Right cardiac atrium (tissue), 5 donors: Measurements from ENCODE around the gene SLC36A1. TPM values are rescaled to one million over a fixed set of nuclear protein-coding genes. Genes with fewer than 3 reads are reported as not detected.
A peak's percentile ranks its signal among the peaks of the same experiment; 100 is the strongest.

ENCODE experiments used
- ATAC-seq, 2 donors: fragments of 200-7000 bp; cut with Tn5 transposase; one replicate each; pipeline versions ENCODE4 v1.8.0 to v1.9.1; 2020; ENCODE audit warnings: moderate library complexity in 2 of 2, mild to moderate bottlenecking in 1 of 2
- DNase-seq, 3 donors: peaks; one replicate each; pipeline ENCODE4 v3.0.0-alpha.2; 2020
- H3K27ac ChIP-seq: one replicate; pipeline ENCODE4 v1.5.1; 2013; ENCODE audit warnings: mild to moderate bottlenecking, low read length, control low read depth, moderate library complexity
- H3K27me3 ChIP-seq: one replicate; pipeline ENCODE4 v1.6.1; 2013; ENCODE audit not compliant: control insufficient read depth, insufficient read depth
- H3K4me1 ChIP-seq: one replicate; pipeline ENCODE4 v1.6.1; 2013; ENCODE audit warnings: low read length; ENCODE audit not compliant: control insufficient read depth, insufficient read depth
- H3K4me3 ChIP-seq: one replicate; pipeline ENCODE4 v1.5.1; 2013; ENCODE audit warnings: low read length, control low read depth
- H3K9me3 ChIP-seq: one replicate; pipeline ENCODE4 v1.6.1; 2013; ENCODE audit warnings: low read length; ENCODE audit not compliant: control insufficient read depth
- WGBS: extraction: QIAGEN DNeasy Blood & Tissue Kit; methylation state at CpG from one replicate; pipeline ENCODE4 v1.1.7; 2013; 5-methylcytosine and 5-hydroxymethylcytosine counted together
- intact Hi-C, 4 donors: fragments of 100-400 bp; cut with DNase I; formaldehyde crosslinking; loops; one replicate each; pipeline versions ENCODE4 v1.11.0 to v1.14.0; 2022 to 2023
- polyA plus RNA-seq: library from polyadenylated mRNA; stranded (reverse); fragments of 200-250 nt; gene quantifications from one replicate; pipeline ENCODE4 v1.2.3, GENCODE V29; 2013
- total RNA-seq, 4 donors: library from RNA; stranded (reverse); fragmentation: NEBNext Ultra II Directional; extraction: Animal tissue kit (Norgen Biotek cat#: 25700); gene quantifications; one replicate each; pipeline ENCODE4 v1.2.1, GENCODE V29; 2021
- donor health status: healthy with polysubstance abuse.
- donor health status: DM: no; HTN: yes; CAD: no.
- donor health status: DM: no; HTN: no; CAD: no.
- donor health status: DM: no; HTN: yes; CAD: no; lungs with severe emphysema.
- donor health status: DM: yes; HTN: yes; CAD: no.

SLC36A1 gene
- total and polyA plus RNA-seq, 5 donors = 1.3 to 6.2 (median 4.5) TPM

DNA sequence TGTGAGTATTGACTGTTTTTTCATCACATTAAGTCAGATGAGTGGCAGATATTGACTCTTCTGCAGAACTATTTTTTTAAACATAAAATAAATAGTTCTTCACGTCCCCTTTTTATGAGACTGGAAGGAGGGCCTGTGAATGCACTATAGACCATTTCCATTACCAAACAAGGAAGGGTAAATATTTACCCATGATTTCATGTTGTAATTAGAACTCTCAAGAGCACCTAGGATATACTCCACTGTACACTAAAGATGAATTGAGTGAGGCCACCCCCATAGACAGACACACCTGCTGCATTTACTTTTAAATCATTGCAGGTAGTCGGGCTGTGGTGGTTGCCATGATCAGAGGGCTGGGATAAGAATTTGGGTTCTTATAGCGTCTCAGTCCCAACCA lies 22.6 kb downstream of the SLC36A1 start:
- Histone ChIP-seq H3K27ac (no peak overlapping the region), H3K27me3 (no peaks in the 10 kb centered on the region), H3K4me1 (no peaks in the 10 kb centered on the region), H3K9me3 (no peaks in the 10 kb centered on the region), H3K4me3 (no peak overlapping the region)
- ATAC-seq (no peak), DNase-seq (no peak)
- intact Hi-C loops = no loop called here
- WGBS = 90% methylated on average over 3 of the region's 3 CpGs

- no peak for ATAC-seq
- Histone ChIP-seq H3K27me3 (no peaks in the 10 kb centered on the region), H3K9me3 (no peaks in the 10 kb centered on the region), H3K4me1 (no peaks in the 10 kb centered on the region), H3K27ac (no peak overlapping the region), H3K4me3 (no peak overlapping the region)
- DNase-seq = no peak
- WGBS = 91% methylated on average over 4 of the region's 4 CpGs
- intact Hi-C loops = no loop called here
Measured at GRCh38 chr5:151470439-151470838, 23.0 kb downstream of the SLC36A1 start.

DNA sequence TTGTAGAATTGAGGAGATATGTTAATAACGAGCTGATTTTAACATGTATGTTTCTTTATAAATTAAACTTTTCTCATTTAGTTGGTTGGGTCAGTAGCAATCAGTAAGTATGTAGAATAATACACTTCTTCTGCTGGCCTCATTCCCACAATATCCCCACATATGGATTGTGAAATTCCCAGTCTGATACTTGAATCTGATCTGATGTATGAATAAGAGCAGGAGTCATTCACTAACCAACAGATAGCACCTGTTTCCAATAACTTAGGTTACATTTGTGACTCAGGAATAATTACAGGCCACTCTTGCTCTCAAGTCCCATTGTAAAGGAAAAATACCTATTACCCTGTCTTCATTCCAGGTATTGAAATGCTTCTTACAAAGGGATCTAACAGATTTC lies 23.9 kb downstream of the SLC36A1 start:
- Histone ChIP-seq H3K4me1 (no peaks in the 10 kb centered on the region), H3K27me3 (no peaks in the 10 kb centered on the region), H3K27ac (no peak overlapping the region), H3K9me3 (no peaks in the 10 kb centered on the region), H3K4me3 (no peak overlapping the region)
- intact Hi-C loops = no loop called here
- DNase-seq (no peak), ATAC-seq (no peak)
- WGBS = 84% methylated on average over 1 of the region's 1 CpG

DNA sequence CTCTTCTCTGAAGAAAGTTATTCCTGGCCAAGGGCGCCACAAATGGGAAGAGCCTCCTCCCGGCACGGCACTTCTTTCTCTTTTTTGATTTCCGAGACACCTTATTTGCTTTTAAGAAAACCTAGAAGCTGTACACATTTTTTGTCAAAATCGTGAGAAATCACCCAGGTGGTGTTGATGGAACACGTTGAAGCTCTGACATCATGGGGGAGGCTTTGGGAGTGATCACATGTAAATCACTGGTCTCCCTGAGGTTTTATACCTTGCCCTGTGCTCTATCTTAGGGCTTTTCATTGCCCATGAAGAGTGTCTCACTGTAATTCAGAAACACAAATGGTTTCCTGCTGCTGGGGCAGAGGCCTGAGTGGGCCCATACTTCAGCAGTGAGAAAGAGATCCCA lies 27.4 kb downstream of the SLC36A1 start:
- DNase-seq = no peak
- WGBS = 82% methylated on average over 6 of the region's 6 CpGs
- H3K9me3 ChIP-seq = no peaks in the 10 kb centered on the region
- intact Hi-C loops = no loop called here
- H3K4me3 ChIP-seq = no peak overlapping the region
- H3K27me3 ChIP-seq = no peaks in the 10 kb centered on the region
- no peak overlapping the region for H3K27ac ChIP-seq
- no peak for ATAC-seq
- H3K4me1 ChIP-seq = no peaks in the 10 kb centered on the region

- WGBS = 62% methylated on average over 2 of the region's 2 CpGs
- DNase-seq (no peak), ATAC-seq (no peak)
- intact Hi-C loops = no loop called here
- no peak overlapping the region for H3K4me3 ChIP-seq
- no peak overlapping the region for H3K27ac ChIP-seq
- H3K27me3 ChIP-seq = no peaks in the 10 kb centered on the region
- H3K9me3 ChIP-seq = no peaks in the 10 kb centered on the region
- no peaks in the 10 kb centered on the region for H3K4me1 ChIP-seq
Measured at GRCh38 chr5:151475388-151475787, 28.0 kb downstream of the SLC36A1 start.

DNA sequence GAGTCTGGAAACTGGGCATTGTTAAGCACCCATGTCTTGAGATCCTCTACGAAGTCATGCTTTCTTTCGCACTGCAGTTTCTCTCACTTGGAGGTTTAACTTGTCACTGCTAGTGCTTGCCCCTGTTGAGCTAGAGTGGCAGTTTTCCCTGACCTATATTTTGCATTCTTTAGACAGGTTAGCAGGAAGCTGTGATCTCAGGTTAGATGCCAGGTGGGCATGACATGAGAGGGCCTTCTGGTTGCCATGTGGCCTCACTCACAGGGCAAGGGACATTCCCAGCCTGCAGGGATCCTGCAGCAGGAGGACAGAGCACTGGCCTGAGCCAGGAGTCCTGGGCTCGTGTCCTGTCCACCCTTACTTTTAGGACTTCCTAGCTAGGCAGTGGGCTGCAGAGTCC lies 28.6 kb downstream of the SLC36A1 start:
- intact Hi-C loops = no loop called here
- no peaks in the 10 kb centered on the region for H3K9me3 ChIP-seq
- no peaks in the 10 kb centered on the region for H3K4me1 ChIP-seq
- H3K27ac ChIP-seq = no peak overlapping the region
- H3K27me3 ChIP-seq = no peaks in the 10 kb centered on the region
- DNase-seq (no peak), ATAC-seq (no peak)
- no peak overlapping the region for H3K4me3 ChIP-seq
- 91% methylated on average over 3 of the region's 3 CpGs for WGBS

DNA sequence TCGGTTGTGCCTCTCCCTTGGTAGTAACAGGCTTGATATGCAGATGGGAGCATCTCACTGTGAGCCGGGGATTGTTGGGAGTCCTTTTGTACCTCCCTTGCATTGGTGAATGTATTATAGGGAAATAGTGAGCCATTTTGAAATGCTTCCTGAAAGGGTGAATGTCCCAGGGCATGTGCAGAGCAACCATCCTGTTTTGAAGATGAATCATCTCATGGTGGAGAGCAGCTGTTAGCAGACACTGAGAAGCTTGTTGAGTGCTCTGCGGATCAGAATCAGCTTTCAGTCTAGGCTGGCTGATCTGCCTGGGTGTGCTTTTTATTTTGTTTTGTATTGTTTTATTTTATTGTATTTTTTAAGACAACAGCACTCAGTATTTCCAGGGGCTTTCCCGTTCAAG lies 29.7 kb downstream of the SLC36A1 start:
- WGBS = 88% methylated on average over 4 of the region's 4 CpGs
- no peak for ATAC-seq
- intact Hi-C loops = no loop called here
- no peaks in the 10 kb centered on the region for H3K9me3 ChIP-seq
- H3K4me3 ChIP-seq = no peak overlapping the region
- DNase-seq = no peak
- no peaks in the 10 kb centered on the region for H3K27me3 ChIP-seq
- no peak overlapping the region for H3K27ac ChIP-seq
- no peaks in the 10 kb centered on the region for H3K4me1 ChIP-seq

DNA sequence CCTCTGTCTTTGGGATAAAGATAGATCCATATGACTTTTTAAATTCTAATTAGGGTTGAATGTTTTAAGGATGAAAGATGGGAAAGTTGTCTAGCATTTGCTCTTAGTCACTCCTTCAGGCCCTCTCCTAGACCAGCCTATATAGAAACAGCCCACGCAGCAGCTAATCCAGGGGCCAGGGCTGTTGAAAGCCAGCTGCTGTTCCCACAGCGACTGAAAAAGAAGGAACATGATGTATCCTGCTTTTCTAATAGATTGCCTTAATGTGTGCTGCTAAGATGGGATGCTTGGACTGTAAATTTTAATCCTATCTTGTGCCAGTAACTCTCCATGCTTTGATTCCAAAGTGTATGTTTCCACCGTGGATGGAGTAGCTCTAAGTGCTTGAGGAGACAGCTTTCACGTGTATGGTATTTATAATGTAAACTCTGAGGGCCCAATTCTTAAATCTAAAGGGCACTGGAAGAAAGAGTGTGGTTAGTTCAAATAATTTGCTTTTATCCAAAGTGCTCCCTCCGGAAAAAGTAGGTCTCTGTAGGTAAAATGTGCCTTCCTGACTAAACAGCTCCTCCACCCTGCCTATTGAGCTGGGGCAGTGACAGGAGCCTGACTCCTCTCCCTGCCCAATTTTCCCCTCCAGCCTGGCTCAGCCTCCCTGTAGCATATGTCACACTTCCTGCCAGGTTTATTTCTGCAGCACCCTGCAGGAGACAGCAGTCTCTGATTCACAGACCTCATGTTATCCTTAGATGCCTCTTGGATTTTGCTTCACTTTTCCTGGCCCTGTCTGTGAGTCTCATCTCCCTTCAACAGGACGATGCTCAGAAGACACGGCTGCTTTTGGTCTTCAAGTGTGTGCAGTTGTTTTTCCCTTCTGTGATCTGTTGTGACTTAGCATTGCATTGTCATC lies 33.2 kb downstream of the SLC36A1 start:
- no peaks in the 10 kb centered on the region for H3K9me3 ChIP-seq
- intact Hi-C loops = no loop called here

GRCh38 chr5:151483176-151483575 lies 35.8 kb downstream of the SLC36A1 start:
- no peak overlapping the region for H3K27ac ChIP-seq
- no peaks in the 10 kb centered on the region for H3K9me3 ChIP-seq
- 74% methylated on average over 3 of the region's 3 CpGs for WGBS
- intact Hi-C loops = no loop called here
- DNase-seq = no peak
- no peaks in the 10 kb centered on the region for H3K27me3 ChIP-seq
- no peak overlapping the region for H3K4me3 ChIP-seq
- ATAC-seq = peak; percentile 64 to 69
- no peaks in the 10 kb centered on the region for H3K4me1 ChIP-seq

More for the DNA sequence above, 33.2 kb downstream of the SLC36A1 start:
- peak; percentile 53 to 58 for ATAC-seq
- Histone ChIP-seq H3K27ac (no peak overlapping the region), H3K27me3 (no peaks in the 10 kb centered on the region), H3K4me3 (no peak overlapping the region), H3K4me1 (no peaks in the 10 kb centered on the region)
- 61% methylated on average over 7 of the region's 7 CpGs for WGBS
- no peak for DNase-seq

- intact Hi-C loops = no loop called here
- H3K4me1 ChIP-seq = no peaks in the 10 kb centered on the region
- ATAC-seq (peak; percentile 52 to 65), DNase-seq (no peak)
- H3K27ac ChIP-seq = no peak overlapping the region
- no peaks in the 10 kb centered on the region for H3K27me3 ChIP-seq
- no peaks in the 10 kb centered on the region for H3K9me3 ChIP-seq
- WGBS = 66% methylated on average over 5 of the region's 5 CpGs
- no peak overlapping the region for H3K4me3 ChIP-seq
Measured at GRCh38 chr5:151483647-151484046, 36.2 kb downstream of the SLC36A1 start.

GRCh38 chr5:151487544-151487943 lies 40.1 kb downstream of the SLC36A1 start:
- Histone ChIP-seq H3K27me3 (no peaks in the 10 kb centered on the region), H3K4me3 (no peak overlapping the region), H3K4me1 (no peaks in the 10 kb centered on the region), H3K27ac (no peak overlapping the region), H3K9me3 (no peaks in the 10 kb centered on the region)
- no peak for DNase-seq
- ATAC-seq = no peak
- WGBS = 94% methylated on average over 7 of the region's 7 CpGs
- intact Hi-C loops = no loop called here
